H1 (cell line): ENCODE measurements around the gene GLI1. TPM values are rescaled to one million over a fixed set of nuclear protein-coding genes. Genes with fewer than 3 reads are reported as not detected.

Experiments
- CHD1 ChIP-seq: IDR thresholded peaks from 2 replicates; pipeline ENCODE4 v1.6.1; 2012; ENCODE audit warnings: low read depth, low read length, improper control_type of control experiment
- CHD2 ChIP-seq: IDR thresholded peaks from 2 replicates; pipeline ENCODE4 v1.6.1; 2012; ENCODE audit warnings: low read length, improper control_type of control experiment
- EGR1 ChIP-seq: IDR thresholded peaks from 2 replicates; pipeline ENCODE4 v1.6.1; 2011; ENCODE audit warnings: low read depth, low read length, borderline replicate concordance
- HDAC2 ChIP-seq, 2 experiments: fragments of 300-600 bp in 1 of 2; sonication (generic) in 1 of 2; IDR thresholded peaks; 2 replicates each; pipeline ENCODE4 v1.6.1; 2011 to 2012; ENCODE audit warnings: low read depth in 2 of 2, low read length in 2 of 2, mild to moderate bottlenecking in 2 of 2, moderate library complexity in 2 of 2, borderline replicate concordance in 1 of 2, inconsistent platforms in 1 of 2
- KDM5A ChIP-seq: fragments of 200-600 bp; IDR thresholded peaks from 2 replicates; pipeline ENCODE4 v1.7.1; 2012; ENCODE audit warnings: mild to moderate bottlenecking, low read length, inconsistent platforms, mixed read lengths
- SIRT6 ChIP-seq: IDR thresholded peaks from one replicate; pipeline ENCODE4 v1.7.1; 2012; ENCODE audit warnings: low read length, inconsistent platforms
- SIX5 ChIP-seq: IDR thresholded peaks from 2 replicates; pipeline ENCODE4 v1.6.1; 2011; ENCODE audit warnings: mild to moderate bottlenecking, low read depth, low read length
- SP2 ChIP-seq: IDR thresholded peaks from 2 replicates; pipeline ENCODE4 v1.6.1; 2012; ENCODE audit warnings: mild to moderate bottlenecking, low read length, inconsistent platforms
- SRF ChIP-seq: IDR thresholded peaks from 2 replicates; pipeline ENCODE4 v1.6.1; 2011; ENCODE audit warnings: mild to moderate bottlenecking, low read depth, low read length, moderate library complexity
- SUZ12 ChIP-seq: fragments of 200-600 bp; sonication (generic); IDR thresholded peaks from 2 replicates; pipeline ENCODE4 v1.6.1; 2012; ENCODE audit warnings: mild to moderate bottlenecking, inconsistent platforms, low read length, moderate library complexity, mixed read lengths
- ZNF274 ChIP-seq: IDR thresholded peaks from 2 replicates; pipeline ENCODE4 v1.7.0; 2012; ENCODE audit warnings: low read length, borderline replicate concordance; ENCODE audit errors: extremely low read depth
- polyA plus RNA-seq, 7 experiments: library from polyadenylated mRNA; depleted of rRNA in 3 of 7; stranded (reverse) in 5 of 7; unstranded in 2 of 7; fragments of >200 nt in 5 of 7; fragments of 200-250 nt in 2 of 7; gene quantifications; 1 replicate in 5 of 7; 2 replicates in 1 of 7; 4 replicates in 1 of 7; pipeline versions ENCODE4 v1.2.1 to v1.2.3, GENCODE V29; 2011 to 2013; ENCODE audit warnings: missing spikeins in 2 of 7, mixed read lengths in 2 of 7
- total RNA-seq: library from RNA; stranded (reverse); fragmentation: NEBNext Ultra II Directional; extraction: Animal tissue kit (Norgen Biotek cat#: 25700); gene quantifications from 2 replicates; pipeline ENCODE4 v1.2.1, GENCODE V29; 2021
- TF ChIP-seq, protein P1 (sequence below): fragments of 300-600 bp; sonication (generic); IDR thresholded peaks from 2 replicates; pipeline ENCODE4 v1.7.1; 2012; ENCODE audit warnings: low read length, moderate library complexity, mild to moderate bottlenecking, inconsistent platforms; ENCODE audit not compliant: insufficient replicate concordance

The GLI1 gene
- total and polyA plus RNA-seq, 2 of the 8 experiments (the other 6 are each of a cell fraction or from before 2014, with no cell fraction given), result 23.5 to 25.3 TPM

DNA sequence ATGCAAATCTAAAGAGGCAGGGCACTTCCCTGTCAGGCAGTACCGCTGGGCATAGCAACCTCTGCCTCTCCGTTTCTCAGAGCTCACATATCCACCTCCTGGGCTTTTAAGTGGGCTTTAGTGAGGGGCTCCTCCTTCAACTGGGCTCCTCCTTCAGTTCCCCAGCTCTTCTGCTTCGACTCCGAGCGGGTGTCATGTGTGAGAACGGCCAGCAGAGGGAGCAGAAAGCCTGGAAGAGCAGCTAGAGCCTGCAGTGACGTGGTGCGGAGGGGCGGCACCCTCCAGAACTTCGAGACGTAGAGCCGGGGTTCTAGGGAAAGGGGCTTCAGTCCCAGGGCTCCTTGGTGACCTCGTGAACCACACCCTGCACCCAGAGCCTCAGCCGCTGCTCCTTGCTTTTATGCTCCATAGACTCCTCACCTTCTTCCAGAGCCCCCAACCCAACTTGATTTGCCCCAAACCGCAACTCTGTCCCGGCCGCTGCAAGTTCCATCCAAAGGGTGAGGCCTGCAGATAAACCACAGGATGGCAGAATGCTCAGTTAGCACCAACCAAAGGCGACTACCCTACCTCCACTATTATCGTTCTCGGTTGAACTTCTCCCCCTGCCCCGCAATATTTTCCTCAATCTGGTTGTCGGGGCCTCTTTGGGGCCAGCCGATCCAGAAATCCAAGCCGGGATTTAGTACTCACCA is 383 bp upstream of the GLI1 start (continued):
- TF ChIP-seq, protein P1, sequence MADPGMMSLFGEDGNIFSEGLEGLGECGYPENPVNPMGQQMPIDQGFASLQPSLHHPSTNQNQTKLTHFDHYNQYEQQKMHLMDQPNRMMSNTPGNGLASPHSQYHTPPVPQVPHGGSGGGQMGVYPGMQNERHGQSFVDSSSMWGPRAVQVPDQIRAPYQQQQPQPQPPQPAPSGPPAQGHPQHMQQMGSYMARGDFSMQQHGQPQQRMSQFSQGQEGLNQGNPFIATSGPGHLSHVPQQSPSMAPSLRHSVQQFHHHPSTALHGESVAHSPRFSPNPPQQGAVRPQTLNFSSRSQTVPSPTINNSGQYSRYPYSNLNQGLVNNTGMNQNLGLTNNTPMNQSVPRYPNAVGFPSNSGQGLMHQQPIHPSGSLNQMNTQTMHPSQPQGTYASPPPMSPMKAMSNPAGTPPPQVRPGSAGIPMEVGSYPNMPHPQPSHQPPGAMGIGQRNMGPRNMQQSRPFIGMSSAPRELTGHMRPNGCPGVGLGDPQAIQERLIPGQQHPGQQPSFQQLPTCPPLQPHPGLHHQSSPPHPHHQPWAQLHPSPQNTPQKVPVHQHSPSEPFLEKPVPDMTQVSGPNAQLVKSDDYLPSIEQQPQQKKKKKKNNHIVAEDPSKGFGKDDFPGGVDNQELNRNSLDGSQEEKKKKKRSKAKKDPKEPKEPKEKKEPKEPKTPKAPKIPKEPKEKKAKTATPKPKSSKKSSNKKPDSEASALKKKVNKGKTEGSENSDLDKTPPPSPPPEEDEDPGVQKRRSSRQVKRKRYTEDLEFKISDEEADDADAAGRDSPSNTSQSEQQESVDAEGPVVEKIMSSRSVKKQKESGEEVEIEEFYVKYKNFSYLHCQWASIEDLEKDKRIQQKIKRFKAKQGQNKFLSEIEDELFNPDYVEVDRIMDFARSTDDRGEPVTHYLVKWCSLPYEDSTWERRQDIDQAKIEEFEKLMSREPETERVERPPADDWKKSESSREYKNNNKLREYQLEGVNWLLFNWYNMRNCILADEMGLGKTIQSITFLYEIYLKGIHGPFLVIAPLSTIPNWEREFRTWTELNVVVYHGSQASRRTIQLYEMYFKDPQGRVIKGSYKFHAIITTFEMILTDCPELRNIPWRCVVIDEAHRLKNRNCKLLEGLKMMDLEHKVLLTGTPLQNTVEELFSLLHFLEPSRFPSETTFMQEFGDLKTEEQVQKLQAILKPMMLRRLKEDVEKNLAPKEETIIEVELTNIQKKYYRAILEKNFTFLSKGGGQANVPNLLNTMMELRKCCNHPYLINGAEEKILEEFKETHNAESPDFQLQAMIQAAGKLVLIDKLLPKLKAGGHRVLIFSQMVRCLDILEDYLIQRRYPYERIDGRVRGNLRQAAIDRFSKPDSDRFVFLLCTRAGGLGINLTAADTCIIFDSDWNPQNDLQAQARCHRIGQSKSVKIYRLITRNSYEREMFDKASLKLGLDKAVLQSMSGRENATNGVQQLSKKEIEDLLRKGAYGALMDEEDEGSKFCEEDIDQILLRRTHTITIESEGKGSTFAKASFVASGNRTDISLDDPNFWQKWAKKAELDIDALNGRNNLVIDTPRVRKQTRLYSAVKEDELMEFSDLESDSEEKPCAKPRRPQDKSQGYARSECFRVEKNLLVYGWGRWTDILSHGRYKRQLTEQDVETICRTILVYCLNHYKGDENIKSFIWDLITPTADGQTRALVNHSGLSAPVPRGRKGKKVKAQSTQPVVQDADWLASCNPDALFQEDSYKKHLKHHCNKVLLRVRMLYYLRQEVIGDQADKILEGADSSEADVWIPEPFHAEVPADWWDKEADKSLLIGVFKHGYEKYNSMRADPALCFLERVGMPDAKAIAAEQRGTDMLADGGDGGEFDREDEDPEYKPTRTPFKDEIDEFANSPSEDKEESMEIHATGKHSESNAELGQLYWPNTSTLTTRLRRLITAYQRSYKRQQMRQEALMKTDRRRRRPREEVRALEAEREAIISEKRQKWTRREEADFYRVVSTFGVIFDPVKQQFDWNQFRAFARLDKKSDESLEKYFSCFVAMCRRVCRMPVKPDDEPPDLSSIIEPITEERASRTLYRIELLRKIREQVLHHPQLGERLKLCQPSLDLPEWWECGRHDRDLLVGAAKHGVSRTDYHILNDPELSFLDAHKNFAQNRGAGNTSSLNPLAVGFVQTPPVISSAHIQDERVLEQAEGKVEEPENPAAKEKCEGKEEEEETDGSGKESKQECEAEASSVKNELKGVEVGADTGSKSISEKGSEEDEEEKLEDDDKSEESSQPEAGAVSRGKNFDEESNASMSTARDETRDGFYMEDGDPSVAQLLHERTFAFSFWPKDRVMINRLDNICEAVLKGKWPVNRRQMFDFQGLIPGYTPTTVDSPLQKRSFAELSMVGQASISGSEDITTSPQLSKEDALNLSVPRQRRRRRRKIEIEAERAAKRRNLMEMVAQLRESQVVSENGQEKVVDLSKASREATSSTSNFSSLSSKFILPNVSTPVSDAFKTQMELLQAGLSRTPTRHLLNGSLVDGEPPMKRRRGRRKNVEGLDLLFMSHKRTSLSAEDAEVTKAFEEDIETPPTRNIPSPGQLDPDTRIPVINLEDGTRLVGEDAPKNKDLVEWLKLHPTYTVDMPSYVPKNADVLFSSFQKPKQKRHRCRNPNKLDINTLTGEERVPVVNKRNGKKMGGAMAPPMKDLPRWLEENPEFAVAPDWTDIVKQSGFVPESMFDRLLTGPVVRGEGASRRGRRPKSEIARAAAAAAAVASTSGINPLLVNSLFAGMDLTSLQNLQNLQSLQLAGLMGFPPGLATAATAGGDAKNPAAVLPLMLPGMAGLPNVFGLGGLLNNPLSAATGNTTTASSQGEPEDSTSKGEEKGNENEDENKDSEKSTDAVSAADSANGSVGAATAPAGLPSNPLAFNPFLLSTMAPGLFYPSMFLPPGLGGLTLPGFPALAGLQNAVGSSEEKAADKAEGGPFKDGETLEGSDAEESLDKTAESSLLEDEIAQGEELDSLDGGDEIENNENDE, result no peak
- TF ChIP-seq SP2 (no peak), SIX5 (no peak), SUZ12 (no peak), SRF (no peak), ZNF274 (no peak), EGR1 (peak; percentile 34; the same call in 1 of the 2 replicates), SIRT6 (no peak), CHD2 (no peak), KDM5A (no peak), HDAC2 (IDR thresholded peaks at IDR 0.05; ENCODE audit: borderline replicate concordance in 1 of 2, low read depth in 2 of 2, low read length in 2 of 2) (no peak), CHD1 (no peak)
